ENCODE data around the gene SLC7A10.
"Not testable (repeated sequence)": the region's sequence is repeated elsewhere in the genome, so short reads cannot be mapped to it uniquely, and the experiment has no call there.

SLC7A10 gene

DNA sequence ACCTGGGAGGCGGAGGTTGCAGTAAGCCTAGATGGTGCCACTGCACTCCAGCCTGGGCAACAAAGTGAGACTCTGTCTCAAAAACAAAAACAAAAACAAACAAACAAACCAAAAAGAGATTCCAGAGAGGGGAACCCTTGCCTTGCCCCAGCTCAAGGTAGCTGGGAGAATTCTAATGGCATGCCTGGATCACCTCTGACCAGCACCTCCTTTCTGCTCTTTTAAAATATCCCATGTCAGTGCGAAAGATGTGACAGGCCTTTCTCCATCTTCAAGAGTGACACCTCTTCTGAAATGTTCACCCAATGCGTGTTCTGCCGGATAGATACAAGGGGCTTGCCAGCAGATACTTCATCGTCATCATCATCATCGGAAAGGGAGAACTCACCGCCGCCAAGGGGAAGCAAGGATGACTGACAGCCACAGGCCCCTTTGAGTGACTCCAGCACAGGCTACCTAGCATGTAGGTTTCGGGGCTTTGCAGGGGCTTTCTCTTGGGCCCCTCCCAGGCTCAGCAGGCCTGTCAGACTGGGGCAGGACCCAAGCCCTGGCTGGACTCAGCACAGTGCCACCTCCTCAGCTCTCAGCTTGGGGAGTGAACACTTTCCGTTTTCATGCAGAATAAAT is 50.4 kb downstream of the SLC7A10 start:
- no peak for DNase-seq

DNA sequence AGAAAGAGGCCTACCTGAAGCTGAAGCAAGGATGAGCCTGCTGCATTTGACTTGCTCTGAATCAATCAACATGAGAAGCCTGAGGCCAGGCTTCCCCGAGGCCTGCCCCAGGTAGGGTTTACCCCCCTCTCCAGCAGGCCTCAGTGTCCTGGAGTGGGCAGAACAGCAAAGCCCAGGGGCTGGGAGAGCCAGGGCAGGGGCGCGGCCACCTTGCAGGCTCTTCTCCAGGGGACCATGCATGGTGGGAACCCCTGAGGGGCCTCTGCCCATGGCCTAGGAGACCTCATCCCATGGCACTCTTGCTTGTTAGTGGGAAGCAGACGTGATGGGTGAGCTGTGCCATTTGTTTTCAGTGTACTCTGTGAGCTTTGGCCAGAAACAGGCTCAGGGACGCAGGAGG is 51.5 kb downstream of the SLC7A10 start:
- no peak for DNase-seq

GRCh38 chr19:33171916-33172359 is 53.7 kb downstream of the SLC7A10 start:
- no peak for DNase-seq

DNA sequence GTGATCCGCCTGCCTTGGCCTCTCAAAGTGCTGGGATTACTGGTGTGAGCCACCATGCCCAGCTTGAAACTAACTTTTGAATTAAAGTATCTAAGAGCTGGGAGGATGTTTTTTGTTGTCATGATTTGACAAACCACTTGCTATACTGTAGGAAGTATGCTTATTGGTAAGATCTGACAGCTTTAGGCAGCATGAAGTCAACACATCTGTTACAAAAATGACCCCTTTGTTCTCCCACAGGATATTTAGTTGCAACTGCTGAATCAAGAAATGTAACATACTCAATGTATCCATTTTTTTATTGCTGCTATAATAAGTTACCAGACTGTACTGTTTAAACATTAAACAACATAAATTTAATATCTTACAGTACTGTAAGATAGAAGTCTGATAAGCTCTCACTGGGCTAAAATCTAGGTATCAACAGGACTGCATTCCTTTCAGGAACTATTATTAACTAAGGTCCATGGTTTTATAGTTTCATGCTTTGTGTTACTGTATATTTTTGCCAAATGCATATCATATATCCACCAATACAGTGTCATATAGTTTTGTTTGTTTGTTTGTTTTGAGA is 54.3 kb downstream of the SLC7A10 start:
- DNase-seq = no peak

DNA sequence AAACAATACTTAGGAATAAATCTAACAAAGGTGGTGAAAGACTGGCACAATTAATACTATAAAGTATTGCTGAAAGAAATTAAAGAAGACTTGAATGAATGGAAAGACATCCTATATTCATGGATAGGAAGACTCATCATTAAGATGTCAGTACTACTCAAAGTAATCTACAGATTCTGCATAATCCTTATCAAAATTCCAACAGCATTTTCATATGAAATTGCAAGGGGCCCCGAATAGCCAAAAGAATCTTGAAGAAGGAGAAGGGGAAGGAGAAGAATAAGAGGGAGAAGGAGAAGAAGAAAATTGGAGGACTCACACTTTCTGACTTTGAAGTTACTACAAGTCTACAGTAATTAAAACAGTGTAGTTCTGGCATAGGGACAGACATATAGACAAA is 57.1 kb downstream of the SLC7A10 start:
- no peak for DNase-seq

DNA sequence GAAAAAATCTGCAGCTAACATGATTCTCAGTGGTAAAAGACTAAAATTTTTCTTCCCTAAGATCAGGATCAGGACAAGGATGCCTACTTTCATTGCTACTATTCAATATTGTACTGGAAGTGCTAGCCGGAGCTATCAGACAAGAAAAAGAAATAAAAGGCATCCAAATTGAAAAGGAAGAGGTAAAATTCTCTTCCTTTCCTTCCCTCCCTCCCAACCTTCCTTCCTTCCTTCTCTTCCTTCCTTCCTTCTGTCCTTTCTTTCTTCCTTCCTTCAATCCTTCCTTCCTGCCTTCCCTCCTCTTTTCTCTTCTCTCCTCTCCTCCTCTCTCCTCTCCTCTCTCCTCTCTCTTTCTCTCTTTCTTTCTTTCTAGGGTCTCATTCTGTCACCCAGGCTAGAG is 58.2 kb downstream of the SLC7A10 start:
- DNase-seq = no peak

GRCh38 chr19:33166037-33166436 is 59.6 kb downstream of the SLC7A10 start:
- DNase-seq = not testable (repeated sequence)

DNA sequence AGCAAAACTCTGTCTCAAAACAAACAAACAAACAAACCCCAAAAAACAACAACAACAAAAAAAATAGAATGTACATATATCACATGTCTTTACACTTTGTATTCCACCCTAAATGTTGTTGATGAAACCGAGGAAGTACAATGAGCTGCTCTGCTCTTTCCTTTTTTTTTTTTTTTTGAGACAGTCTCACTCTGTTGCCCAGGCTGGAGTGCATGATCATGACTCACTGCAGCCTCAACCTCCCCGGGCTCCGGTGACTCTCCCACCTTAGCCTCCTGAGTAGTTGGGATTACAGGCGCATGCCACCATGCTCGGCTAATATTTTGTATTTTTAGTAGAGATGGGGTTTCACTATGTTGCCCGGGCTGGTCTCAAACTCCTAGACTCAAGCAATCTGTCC is 62.2 kb downstream of the SLC7A10 start:
- no peak for DNase-seq

DNA sequence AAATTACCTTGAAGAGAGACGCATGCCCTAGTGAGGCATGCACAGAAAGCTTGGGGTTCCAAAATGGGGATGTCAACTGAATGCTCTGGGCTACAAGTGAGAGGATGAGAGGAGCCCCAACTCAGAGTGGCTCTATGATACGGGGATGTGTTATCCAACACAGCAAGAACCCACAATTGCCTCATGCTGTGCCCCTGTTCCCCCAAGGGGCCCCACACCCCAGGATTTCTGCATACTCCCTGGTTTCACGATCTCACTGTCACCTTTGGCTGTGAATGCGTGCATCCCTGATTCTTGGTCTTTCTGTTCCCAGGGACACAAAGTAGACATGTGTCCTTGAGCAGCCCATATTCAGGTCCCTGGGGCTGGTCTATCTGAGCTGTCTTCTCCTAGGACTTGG is 64.4 kb downstream of the SLC7A10 start:
- DNase-seq = no peak

DNA sequence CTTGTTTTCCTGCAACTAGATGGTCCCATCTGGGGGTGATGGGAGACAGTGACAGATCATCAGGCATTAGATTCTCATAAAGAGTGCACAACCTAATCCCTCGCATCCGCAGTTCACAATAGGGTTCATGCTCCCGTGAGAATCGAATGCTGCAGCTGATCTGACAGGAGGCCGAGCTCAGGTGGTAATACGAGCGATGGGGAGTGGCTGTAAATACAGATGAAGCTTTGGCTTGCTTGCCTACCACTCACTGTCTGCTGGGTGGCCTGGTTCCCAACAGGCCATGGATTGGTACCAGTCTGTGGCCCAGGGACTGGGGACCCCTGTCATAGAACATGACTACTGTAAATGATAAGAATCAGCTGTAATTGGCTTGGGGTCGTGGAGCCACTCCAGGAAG is 65.8 kb downstream of the SLC7A10 start:
- no peak for DNase-seq

DNA sequence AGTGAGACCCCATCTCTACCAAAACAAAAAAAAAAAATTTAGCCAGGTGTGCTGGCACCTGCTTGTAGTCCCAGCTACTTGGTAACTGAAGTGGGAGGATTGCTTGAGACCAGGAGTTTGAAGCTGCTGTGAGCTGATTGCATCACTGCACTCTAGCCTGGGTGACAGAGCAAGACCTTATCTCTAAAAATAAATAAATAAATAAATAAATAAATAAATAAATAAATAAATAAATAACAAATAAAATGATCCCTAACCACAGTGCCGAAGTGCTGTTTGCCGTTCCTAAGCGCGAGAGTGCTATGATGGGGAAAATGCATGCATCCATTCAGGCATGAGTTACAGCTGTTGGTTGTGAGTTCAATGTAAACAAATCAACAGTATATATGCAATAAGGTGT is 66.5 kb downstream of the SLC7A10 start:
- no peak for DNase-seq
